ENCODE results near the gene NT5C1B.

NT5C1B gene

DNA sequence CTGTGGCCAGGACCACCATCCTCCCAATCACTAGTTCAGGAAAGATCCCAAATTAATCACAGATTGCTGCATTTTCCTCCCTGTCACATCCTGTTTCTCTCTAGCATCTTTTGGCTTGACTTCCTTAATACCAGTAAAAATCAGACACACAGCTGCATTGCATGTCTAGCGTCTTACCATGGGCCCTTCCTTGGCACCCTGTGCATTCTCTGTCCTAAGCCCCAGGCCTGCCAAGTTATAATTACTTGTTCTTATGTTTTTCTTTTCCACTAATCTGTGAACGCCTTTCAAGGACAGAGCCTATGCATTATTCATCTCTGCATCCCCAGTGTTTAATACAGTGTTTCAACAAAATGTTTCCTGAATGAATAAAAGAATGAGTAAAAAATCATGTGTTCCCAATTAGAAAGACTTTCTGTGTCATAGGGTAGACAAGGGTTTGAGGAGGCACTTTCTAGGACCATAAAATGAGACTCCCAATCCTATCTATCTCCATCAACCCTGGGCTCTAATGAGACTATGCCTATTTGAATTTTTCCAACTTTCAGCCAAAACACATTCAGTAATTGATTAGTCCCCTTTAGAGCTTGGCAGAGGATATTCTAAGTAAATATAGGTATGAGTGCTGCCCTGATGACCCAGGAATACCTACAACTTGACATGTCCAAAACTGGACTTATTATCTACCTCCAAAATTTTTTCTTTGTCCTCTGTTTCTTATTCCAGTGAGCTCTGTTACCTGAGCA is 10.3 kb upstream of the NT5C1B start:
- no peak for DNase-seq (ENCODE audit: low read depth in 1 of 2, low spot score in 1 of 2)
- no peaks in the 10 kb centered on the region for H3K27me3 ChIP-seq (ENCODE audit: insufficient read depth, poor library complexity, severe bottlenecking)
- H3K27ac ChIP-seq (replicated peaks) = no peak overlapping the region
- TF ChIP-seq, protein P1, sequence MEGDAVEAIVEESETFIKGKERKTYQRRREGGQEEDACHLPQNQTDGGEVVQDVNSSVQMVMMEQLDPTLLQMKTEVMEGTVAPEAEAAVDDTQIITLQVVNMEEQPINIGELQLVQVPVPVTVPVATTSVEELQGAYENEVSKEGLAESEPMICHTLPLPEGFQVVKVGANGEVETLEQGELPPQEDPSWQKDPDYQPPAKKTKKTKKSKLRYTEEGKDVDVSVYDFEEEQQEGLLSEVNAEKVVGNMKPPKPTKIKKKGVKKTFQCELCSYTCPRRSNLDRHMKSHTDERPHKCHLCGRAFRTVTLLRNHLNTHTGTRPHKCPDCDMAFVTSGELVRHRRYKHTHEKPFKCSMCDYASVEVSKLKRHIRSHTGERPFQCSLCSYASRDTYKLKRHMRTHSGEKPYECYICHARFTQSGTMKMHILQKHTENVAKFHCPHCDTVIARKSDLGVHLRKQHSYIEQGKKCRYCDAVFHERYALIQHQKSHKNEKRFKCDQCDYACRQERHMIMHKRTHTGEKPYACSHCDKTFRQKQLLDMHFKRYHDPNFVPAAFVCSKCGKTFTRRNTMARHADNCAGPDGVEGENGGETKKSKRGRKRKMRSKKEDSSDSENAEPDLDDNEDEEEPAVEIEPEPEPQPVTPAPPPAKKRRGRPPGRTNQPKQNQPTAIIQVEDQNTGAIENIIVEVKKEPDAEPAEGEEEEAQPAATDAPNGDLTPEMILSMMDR (IDR thresholded peaks at IDR 0.05; ENCODE audit: insufficient read depth, low read length) = no peak
- TF ChIP-seq, protein P2, sequence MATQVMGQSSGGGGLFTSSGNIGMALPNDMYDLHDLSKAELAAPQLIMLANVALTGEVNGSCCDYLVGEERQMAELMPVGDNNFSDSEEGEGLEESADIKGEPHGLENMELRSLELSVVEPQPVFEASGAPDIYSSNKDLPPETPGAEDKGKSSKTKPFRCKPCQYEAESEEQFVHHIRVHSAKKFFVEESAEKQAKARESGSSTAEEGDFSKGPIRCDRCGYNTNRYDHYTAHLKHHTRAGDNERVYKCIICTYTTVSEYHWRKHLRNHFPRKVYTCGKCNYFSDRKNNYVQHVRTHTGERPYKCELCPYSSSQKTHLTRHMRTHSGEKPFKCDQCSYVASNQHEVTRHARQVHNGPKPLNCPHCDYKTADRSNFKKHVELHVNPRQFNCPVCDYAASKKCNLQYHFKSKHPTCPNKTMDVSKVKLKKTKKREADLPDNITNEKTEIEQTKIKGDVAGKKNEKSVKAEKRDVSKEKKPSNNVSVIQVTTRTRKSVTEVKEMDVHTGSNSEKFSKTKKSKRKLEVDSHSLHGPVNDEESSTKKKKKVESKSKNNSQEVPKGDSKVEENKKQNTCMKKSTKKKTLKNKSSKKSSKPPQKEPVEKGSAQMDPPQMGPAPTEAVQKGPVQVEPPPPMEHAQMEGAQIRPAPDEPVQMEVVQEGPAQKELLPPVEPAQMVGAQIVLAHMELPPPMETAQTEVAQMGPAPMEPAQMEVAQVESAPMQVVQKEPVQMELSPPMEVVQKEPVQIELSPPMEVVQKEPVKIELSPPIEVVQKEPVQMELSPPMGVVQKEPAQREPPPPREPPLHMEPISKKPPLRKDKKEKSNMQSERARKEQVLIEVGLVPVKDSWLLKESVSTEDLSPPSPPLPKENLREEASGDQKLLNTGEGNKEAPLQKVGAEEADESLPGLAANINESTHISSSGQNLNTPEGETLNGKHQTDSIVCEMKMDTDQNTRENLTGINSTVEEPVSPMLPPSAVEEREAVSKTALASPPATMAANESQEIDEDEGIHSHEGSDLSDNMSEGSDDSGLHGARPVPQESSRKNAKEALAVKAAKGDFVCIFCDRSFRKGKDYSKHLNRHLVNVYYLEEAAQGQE (IDR thresholded peaks at IDR 0.05; ENCODE audit: insufficient replicate concordance, low read depth) = no peak
- no peak for TF ChIP-seq POLR2AphosphoS5 (IDR thresholded peaks at IDR 0.05; ENCODE audit: low read depth)
- H3K4me3 ChIP-seq (replicated peaks; ENCODE audit: insufficient read depth, low read length) = no peak overlapping the region

DNA sequence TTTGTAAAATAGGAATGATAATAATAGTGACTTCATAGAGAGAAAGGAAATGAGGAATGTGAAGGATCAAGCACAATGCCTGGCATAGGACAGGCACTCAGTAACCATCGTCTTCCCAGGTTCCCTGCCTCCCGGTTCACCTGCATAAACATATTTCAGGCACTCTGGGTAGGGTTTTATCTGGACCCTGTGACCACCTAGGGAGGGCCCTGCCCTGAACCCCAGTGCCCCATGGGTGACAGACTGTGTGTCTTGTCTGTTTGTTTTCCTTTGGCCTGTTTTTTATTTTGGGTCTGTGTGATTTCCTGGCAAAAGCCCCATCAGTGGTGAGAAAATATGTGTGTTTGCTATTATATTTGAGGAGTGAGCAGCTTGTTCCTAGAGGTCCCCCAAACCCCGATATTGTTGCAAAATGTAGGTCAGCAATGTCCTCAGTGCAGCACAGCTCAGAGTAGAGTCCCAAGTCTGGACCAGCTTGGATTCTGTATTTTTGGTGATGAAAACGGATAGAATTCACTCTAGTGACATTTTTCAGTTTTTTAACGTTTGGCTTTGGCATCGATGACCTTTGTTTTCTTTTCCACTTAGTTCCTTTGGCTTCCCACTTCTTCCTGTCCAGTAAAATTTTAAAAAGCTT is 9.6 kb upstream of the NT5C1B start:
- Histone ChIP-seq H3K4me3 (replicated peaks; ENCODE audit: insufficient read depth, low read length) (no peak overlapping the region), H3K27ac (replicated peaks) (no peak overlapping the region), H3K27me3 (ENCODE audit: insufficient read depth, poor library complexity, severe bottlenecking) (no peaks in the 10 kb centered on the region)
- DNase-seq (ENCODE audit: low read depth in 1 of 2, low spot score in 1 of 2) = no peak
- TF ChIP-seq, protein P1 (IDR thresholded peaks at IDR 0.05; ENCODE audit: insufficient read depth, low read length) = no peak
- no peak for TF ChIP-seq SPI1 (IDR thresholded peaks at IDR 0.05; ENCODE audit: borderline replicate concordance, low read depth)
- no peak for TF ChIP-seq POLR2AphosphoS5 (IDR thresholded peaks at IDR 0.05; ENCODE audit: low read depth)
- TF ChIP-seq, protein P2 (IDR thresholded peaks at IDR 0.05; ENCODE audit: insufficient replicate concordance, low read depth) = no peak
- TF ChIP-seq GABPA (IDR thresholded peaks at IDR 0.05; ENCODE audit: low read depth) = no peak

DNA sequence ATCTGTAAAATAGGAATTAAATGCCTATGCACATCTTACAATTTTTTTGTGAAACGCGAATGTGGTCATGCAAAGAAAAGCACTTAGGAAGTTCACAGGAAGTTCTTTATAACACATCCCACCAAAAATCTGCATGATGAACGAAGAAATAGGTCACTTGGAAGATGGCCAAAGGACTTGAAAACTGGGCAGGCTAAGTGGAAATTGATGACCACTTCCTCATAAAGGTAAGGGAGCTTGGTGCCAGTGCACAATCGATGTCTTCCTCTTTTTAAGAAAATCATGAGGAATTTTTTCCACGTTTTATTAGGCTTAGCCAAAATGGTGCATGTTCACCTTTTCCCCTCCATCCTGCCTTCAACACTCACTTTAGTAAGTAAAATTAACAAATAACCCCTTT is 8.2 kb upstream of the NT5C1B start:
- TF ChIP-seq, protein P1 (IDR thresholded peaks at IDR 0.05; ENCODE audit: insufficient read depth, low read length) = no peak
- peak; percentile 55 for TF ChIP-seq SPI1 (IDR thresholded peaks at IDR 0.05; ENCODE audit: borderline replicate concordance, low read depth)
- no peaks in the 10 kb centered on the region for H3K27me3 ChIP-seq (ENCODE audit: insufficient read depth, poor library complexity, severe bottlenecking)
- no peak for DNase-seq (ENCODE audit: low read depth in 1 of 2, low spot score in 1 of 2)
- no peak overlapping the region for H3K4me3 ChIP-seq (replicated peaks; ENCODE audit: insufficient read depth, low read length)
- H3K27ac ChIP-seq (replicated peaks) = no peak overlapping the region
